Measurements from ENCODE around the gene DEDD2.

The DEDD2 gene

DNA sequence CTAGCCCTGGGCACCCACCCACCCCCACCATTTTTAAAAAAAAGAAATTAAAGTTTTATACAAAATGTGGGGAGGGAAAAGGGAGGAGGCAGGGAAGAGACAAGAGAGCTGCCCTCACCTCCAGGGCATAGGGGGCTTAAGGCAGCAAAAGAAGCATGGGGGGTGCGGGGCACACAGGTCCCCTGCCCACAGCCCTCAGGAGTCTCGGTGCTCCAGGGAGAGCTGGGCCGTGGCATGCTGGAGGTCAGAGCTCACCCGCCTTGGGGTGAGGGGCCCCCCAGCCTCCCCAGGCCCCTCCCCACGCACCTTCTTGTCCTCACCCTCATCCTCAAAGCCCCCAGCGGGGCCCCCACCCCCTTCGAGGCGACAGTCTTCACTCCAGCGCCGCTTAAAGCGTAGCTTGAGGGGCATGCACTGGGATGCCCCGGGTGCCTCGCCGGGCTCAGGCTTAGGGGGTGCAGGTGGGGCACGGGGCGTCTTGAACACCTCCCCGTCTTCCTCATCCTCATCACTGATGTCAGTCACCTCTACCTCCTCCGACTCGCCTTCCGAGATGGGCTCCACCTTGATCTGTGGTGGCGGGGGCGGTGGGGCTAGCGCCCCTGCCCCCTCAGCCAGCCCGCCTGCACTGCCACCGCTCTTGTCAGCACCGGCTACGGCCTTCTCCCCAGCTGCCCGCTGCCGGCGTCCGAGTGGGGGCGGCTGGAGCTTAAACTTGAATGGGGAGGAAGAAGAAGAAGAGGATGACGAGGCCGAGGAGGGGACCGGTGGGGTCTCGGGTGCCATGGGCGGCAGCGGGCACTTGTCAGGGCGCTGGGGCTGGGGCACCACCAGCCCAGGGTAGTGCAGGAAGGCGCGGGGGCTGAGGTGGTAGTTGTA is 31.0 kb upstream of the DEDD2 start:
- DNase-seq (ENCODE audit: low read depth), result no peak

DNA sequence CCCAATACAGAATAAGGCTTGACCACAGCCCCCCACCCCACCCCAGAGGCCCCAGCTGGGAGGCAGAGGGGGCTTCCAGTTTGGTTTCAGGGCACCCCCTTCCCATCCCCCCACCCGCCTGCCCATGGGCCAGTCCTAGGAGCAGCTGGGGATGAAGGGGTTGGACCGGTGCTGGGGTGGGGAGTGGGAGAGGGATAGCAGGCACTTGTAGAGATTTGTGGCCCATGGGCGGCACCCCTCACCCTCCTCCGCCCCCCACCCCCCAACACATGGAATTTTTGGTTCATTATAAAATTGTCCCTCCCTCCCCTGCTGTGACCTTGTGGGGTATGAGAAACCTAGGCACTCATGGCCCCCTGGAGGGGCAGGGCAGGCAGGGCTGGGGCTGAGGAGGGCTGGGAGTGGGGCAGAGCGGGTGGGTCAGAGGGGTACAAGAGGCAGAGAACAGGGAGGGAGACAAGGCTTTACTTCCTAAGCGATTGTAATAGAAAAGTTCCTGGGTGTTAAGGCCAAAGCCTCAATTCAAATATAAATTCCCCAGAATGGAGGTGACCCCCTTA is 30.2 kb upstream of the DEDD2 start:
- DNase-seq (ENCODE audit: low read depth), result no peak

DNA sequence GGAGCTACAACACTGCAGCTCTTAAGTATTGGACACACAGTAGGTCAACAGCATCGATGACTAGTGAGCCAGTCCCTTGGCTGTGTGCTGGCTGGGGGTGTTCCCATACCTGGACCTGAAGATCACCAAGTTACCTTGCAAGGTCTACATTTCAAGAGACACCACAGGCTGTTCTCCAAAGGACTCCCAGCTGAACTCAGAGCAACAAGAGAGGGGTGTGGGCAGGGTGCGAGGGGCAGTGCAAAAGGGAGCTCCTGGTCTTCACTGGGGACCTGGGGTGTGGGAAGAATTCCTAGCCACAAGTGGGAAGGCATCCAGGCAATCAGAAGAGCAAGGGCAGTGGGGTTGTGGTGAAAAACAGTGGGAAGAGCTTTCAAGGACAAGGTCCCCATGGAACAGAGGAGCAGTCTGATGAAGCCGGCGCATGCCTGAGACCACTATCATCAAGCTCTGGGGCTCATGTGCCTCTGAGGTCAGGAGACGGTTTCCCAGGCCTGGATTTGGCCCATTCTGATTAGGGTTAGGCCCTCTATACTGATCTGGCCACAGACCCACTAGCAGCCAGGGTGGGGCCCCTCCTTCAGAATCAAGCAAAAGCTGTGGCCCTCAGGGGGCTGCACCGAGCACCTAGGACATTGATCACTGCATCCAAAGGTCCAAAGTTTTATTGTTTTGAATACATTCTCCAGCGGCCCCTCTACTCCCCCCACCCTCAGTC is 29.6 kb upstream of the DEDD2 start:
- no peak for DNase-seq (ENCODE audit: low read depth)

DNA sequence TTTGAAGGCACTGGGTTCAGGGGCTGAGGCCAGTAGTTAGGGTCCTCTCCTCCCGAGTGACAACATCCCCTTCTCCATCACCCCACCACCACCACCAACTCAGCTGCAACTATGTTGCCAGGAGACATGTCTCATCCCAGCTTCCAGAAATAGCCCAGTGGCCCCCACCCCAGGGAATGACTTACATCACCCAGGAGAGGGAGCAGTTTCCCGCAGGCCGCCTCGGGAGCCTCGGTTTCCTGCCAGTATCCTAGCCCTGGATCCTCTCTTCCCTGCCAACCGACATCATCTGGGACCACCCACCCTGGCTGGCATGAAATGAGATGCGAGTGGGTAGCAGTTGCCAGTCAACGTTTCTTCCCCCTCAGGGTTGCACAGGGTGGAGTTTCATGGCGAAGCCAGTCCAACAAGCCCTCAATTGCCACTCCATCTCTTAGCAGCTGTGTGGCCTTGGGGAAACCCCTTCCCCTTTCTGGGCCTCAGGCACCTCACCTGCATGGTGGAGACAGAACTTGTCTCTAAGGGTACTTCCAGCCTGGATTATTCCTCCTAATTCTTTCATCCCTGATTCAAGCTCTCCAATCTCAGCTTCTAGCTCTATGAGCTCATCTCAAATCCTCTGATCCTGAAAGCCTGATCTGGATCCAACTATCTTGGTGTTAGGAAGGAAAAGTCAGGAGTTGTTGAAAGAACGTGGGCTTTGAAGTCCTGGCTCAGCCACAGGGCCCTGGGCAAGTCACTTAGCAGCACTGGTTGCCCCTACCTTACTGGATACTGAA is 28.9 kb upstream of the DEDD2 start:
- no peak for DNase-seq (ENCODE audit: low read depth)

DNA sequence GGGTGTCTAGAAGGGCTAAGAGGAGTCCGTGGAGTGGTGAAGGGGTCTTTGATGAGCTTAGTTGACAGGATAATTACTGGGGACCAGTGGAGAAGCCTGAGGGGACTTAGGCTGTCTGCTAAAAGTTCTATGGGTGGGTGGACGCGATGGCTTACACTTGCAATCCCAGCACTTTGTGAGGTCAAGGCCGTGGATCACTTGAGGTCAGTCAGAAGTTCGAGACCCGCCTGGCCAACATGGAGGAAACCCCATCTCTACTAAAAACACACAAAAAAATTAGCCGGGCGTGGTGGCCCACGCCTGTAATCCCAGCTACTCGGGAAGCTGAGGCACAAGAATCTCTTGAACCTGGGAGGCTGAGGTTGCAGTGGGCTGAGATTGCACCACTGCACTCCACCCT is 27.8 kb upstream of the DEDD2 start:
- no peak for DNase-seq (ENCODE audit: low read depth)

DNA sequence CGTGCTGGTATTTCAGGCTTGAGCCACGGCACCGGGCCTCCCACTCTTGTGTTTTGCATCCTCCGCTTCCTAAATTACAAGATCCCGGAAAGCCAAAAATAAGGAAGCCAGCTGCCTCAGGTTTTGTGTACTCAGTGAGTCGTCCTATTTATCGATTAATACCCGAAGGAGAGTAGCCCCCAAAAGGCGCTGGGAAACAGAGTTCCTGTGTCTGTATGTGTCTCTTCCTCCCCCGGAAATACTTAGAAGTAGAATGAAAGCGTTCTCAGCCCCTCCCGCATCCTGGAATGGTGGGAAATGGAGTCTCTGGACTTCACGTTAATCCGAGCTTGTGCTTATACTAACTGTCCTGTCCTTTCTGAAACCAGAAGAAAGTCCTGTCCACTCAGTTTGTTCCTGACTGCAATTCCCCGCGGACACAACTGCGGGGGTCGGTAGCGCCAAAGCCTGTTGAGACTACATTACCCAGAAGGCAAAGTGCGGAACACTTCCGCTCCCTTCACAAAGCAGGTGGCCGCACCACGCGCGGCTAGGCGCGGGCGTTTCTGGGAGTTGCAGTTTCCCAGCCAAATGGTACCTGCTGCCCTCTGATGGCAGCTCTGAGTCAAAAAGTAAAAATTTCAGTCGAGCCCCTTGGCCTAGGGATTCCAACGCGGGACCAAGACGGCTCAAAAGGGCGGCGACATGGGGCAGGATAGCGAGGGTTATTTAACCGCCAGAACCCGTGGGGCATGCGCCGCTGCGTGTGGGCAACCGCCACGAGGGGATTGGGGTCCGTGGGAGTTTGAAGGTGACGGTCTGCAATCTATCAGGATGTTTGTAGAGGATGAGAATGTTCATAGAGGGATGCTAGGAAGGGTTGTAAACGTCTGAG is 27.1 kb upstream of the DEDD2 start:
- peak; percentile 85 for DNase-seq (ENCODE audit: low read depth)

DNA sequence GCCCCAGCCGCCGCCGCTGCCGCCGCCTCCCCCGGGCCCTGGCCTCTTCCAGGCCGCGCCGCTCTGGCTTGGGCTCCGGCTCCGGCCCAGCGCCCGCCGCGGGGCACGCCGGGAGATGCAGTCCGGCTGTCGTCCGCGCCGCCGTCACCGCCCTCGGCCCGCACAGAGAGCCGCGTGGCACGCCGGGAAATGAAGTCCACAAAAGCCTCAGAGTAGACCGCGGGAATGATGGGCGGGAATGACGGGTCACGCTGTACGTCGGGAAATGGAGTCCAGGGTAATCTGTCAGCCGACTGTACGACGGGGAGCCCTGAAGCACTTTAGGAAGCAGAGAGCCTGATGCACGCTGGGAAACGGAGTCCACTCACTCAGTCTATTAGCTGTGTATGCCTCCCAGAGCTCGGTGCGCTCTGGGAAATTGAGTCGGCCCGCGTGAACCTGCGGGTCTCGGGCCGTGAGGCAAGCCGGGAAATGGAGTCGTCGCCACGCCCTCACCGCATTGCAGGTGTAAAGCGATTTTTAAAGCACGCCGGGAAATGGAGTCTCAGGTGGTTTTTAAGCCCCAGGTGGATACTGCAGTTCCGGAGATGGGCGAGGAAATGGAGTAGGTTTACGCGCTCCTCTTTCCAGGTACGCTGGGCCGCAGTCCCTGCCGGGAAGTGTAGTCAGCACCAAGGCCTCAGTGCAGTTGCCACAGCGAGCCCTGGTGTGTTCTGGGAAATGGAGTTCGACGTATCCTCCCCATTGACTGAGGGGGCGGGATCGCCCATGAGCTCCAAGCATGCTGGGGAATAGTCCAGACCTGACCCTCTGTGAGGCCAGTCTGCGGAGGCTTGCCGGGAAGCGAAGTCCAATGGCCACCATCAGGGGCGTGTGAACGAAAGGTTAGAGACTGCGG is 25.3 kb upstream of the DEDD2 start, which contains the start of gene GSK3A:
Gene GSK3A (minus strand): TSS at position 91 of the 898 bp plus-strand sequence. CDS start 137 bp downstream, outside the sequence.
- DNase-seq (ENCODE audit: low read depth), result peak; percentile 89

DNA sequence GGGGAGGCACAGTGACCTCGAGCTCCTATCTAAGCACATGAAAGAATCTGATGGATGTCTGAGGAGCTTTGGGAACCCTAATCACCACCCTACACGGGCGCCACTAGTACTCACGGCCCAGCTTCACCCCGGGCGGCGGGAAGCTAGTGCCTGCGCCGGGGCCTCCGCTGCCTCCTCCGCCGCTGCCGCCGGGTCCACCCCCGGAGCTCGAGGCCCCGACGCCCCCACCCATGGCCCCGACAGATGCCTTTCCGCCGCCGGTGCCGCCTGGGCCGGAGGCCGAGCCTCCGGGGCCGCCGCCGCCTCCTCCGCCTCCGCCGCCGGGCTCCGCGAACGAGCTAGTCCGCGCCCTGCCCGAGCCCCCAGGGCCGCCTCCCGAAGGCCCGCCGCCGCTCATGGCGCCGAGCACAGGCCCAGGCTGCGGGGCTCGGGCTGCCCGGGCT is 24.6 kb upstream of the DEDD2 start:
- DNase-seq (ENCODE audit: low read depth), result no peak

DNA sequence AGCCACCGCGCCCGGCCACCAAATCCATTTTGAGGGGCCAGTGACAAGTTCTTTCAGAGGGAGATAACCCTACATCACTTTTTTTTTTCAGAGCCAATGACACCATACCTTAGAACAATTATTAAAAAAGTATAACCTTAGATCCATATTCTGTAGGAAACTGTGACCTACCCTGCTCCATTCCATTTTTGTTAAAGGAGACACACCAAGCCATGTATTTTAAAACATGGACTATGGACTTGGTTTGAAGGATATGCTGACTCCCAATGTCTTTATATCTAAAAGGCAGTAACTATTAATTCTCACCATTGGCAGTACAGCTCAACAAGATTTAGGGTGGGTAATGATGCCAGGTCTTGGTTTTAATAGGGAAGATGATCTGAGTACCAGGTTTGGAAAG is 23.8 kb upstream of the DEDD2 start:
- no peak for DNase-seq (ENCODE audit: low read depth)

DNA sequence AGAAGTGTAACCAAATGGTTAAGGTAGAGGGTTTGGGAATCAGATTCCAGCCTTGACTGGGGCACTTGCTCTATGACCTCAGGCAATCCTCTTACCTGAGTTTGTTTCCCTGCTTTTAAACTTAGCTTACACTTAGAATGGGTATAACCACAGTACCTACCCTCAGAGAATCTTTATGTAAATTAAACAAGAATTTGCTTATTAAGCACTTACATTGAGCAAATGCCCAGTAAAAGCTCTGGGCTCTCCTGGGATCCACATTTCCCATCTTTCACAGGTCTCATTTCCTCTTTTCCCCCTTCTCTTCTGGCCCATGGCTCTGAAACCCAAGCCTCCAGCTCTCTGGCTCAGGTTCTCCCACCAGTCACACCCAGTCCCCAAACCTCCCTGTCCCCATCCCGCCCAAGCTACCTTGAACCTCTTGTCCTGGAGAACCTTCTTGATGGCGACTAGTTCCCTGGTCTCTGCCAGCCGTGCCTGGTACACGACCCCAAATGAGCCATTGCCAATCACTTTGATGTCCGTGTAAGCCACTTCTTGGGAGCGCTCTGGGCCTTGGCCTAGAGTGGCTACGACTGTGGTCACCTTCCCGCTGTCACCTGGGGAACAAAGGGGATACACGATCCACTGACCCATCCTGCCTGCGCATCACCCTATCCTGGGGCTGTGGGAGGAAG is 22.2 kb upstream of the DEDD2 start:
- no peak for DNase-seq (ENCODE audit: low read depth)

DNA sequence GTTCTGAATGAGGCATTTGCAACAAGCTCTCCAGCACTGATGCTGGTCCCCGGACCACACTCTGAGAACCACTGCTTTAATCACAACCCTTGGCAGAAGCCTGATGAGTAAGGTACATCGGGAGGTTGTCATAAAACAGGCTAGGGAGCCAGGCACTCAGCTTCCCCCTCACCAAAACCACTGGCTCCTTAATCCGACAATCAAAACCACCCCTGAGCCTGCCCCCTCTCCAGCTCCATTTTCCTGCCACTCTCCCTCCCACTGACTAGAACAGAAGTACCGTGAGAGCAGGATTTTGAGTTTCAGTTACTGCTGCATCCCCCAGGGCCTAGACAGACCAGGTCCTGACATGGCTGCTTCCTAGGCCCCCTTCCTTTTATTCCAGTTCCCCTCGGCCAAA is 17.7 kb upstream of the DEDD2 start:
- no peak for DNase-seq (ENCODE audit: low read depth)

DNA sequence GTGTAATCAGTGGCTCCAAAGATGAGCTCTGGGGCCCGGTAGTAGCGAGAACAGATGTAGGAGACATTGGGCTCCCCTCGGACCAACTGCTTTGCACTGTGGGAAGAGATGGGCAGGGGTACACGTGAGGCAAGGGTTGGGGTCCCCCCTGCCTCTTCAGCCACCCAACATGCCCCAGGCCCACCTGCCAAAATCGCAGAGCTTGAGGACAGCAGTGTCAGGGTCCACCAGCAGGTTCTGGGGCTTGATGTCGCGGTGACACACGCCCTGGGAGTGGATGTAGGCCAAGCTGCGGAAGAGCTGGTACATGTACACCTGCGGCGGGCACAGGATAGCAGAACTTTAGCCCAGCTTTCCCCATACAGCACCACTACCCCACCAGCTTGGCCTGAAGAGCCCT is 16.9 kb upstream of the DEDD2 start:
- DNase-seq (ENCODE audit: low read depth), result no peak

DNA sequence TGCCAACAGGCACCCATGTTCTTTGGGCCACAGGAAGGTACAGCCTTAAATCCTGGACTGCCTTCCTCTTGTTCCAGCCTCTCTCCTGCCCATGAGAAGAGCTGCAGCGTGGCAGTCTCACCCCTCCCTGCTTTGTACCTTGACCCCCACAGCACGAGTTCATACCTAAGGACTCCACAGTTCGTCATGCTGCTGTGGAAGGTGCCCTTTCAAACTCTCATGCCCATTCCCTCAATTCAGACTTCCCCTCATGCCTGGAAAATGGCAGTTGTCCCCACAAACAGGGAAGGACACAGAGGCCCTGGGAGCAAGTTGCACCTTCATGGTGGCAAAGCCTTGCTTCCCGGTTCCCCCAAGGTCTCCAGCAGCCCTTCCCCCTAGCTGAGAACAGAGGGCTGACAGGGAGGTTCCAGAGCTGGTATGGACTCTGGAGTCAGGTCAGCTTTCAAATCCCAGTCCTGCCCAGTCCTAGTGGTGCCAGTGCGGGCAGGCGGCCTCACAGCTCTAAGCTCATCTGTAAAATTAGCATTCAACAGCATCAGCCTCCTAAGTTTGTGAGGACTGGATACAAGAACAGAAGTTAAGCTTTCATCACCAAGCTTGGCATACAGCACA is 16.3 kb upstream of the DEDD2 start:
- DNase-seq (ENCODE audit: low read depth), result no peak

DNA sequence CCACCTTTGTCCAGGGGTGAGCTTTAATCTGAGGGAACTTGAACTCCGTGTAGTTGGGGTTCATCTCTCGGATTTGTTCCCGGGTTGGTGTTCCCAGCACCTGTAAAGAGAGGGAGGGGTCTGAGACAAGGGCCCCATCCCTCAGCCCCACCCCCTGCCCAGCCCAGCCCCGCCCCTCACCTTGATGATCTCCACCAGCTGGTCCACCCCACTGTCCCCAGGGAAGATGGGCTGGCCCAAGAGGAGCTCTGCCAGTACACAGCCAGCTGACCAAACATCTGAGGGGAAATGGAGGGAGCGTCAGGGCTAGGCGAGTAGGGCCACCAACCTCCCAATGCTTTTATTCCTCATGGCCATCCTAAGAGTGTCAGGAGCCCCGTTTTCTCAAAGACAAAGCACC is 15.6 kb upstream of the DEDD2 start:
- DNase-seq (ENCODE audit: low read depth), result no peak

DNA sequence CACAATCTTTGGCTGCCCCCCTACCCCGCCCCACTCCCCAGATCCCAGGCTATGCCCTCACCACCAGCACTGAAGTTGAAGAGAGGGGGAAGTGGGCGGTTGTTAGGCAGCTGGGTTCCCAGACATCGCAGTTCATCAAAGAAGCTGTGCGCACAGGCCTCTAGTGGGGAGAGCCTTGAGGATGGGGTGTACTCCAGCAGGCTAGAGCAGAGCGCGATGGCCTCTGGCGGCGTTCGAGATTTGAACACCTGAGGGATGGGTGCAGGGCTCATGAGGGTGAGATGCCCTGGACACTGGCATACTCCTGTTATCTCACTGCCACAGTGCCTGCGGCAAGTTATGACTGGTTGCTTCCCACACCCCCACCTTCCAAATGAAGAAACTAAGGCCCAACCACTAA is 15.0 kb upstream of the DEDD2 start:
- no peak for DNase-seq (ENCODE audit: low read depth)

DNA sequence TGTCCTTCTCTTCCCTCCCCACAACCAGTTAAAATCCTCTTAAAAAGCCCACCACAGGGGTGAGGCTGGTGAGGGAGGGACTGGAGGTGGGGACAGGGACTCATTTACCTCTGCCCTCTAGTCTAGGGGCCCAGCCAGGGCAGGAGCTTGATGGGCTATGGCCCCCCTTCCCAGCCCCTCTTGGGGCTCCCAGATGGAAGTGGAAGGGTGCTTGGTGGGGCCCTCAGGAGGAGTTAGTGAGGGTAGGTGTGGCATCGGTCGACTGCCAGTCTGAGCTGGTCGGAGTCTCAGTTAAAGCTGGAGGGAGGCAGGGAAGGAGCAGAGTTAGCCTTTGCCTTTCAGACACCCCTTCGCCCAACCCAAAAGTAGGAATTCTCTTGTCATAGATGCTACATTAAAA is 13.1 kb upstream of the DEDD2 start:
- DNase-seq (ENCODE audit: low read depth), result no peak

DNA sequence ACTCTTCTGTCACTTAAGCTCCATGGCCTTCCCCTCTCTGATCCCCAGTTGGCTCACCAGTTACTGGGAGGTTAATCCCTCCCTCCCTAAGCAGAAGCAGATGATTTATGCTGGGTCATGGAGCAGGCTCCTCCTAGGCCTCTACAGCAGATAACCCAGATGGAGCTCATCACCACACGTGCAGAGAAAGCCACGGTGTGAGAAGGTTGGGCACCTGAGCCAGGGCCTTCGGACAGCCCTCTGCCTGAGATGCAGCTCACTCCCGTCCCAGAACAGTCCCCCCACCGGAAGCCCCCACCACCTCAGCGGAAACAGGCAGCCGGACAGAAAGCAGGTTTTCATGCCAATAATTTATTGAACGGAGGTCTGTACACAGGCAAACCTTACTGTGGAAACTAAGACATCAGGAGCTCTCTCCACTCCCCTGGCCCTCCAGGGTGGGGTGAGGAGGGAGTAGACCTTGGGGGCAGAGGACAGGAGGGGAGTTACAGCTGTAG is 12.4 kb upstream of the DEDD2 start:
- no peak for DNase-seq (ENCODE audit: low read depth)

DNA sequence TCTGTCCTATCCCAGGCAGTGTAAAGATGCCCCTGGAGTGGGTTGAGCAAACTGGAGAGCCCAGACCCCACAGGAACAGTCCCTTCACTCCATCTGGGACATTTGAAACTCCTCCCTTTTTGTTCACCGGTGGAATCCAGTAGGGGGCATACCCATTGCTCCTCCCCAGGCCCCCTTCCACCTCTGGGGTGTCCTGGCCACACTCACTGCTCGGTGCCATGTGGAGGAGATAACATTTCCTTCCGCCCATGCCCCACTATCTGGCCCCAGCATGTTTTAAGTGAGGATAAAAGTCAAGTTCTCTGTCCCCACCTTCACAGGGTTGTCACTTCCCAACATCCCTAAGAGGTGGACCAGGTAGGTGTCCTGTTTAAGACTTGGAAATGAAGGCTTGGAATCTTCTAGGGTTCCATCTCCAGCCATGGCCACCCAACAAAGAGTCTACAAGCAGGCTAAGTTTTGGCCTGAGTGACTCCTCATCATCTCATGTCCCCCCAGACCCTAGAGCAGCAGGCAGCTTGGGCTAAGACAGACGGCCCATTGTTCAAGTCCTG is 11.9 kb upstream of the DEDD2 start:
- DNase-seq (ENCODE audit: low read depth), result no peak

DNA sequence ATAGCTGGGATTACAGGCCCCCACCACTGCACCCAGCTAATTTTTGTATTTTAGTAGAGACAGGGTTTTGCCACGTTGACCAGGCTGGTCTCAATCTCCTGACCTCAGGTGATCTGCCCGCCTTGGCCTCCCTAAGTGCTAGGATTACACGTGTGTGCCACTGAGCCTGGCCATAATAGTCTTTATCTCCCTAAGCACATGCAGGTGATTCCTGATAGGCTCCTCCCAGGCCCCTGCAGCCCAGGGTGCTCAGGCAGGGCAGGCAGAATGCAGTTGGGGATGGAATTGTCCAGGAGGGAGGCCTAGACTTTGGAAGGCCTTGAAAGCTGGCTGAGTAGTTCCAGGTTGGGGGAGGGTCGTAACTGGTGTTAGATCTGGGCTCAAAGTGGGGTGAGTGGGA is 11.2 kb upstream of the DEDD2 start:
- no peak for DNase-seq (ENCODE audit: low read depth)

Data from activated T-cell treated with anti-CD3 and anti-CD28 coated beads for 1 hour (primary cell).